Coronary artery (tissue), 2 donors: ENCODE measurements around the gene PRTFDC1.
A peak's percentile ranks its signal among the peaks of the same experiment; 100 is the strongest.

Experiments
- DNase-seq: peaks from one replicate; pipeline ENCODE4 v3.0.0-alpha.2; 2017; ENCODE audit warnings: low spot score
- H3K27ac ChIP-seq, 2 donors: fragments of 200-600 bp; sonication (generic); one replicate each; pipeline ENCODE4 v1.5.1; 2016 to 2019
- H3K4me3 ChIP-seq: fragments of 200-600 bp; sonication (generic); 2 replicates; pipeline ENCODE4 v1.5.1; 2016; ENCODE audit warnings: mild to moderate bottlenecking, moderate library complexity
- CTCF ChIP-seq: fragments of 200-600 bp; sonication (generic); IDR thresholded peaks from one replicate; pipeline ENCODE4 v1.5.1; 2019; ENCODE audit warnings: antibody characterized with exemption

Gene PRTFDC1

GRCh38 chr10:24853661-24854060 lies 98.7 kb downstream of the PRTFDC1 start:
- DNase-seq, result no peak
- H3K4me3 ChIP-seq, result no peak overlapping the region
- no peak for TF ChIP-seq CTCF
- H3K27ac ChIP-seq, result no peak overlapping the region

- DNase-seq, result no peak
- Histone ChIP-seq H3K4me3 (no peak overlapping the region), H3K27ac (no peak overlapping the region)
- TF ChIP-seq CTCF, result no peak
These were observed 100.8 kb downstream of the PRTFDC1 start for GRCh38 chr10:24851629-24852028.

GRCh38 chr10:24850727-24851296 lies 101.6 kb downstream of the PRTFDC1 start:
- DNase-seq, result no peak
- H3K27ac ChIP-seq, result no peak overlapping the region
- no peak overlapping the region for H3K4me3 ChIP-seq
- no peak for TF ChIP-seq CTCF

- TF ChIP-seq CTCF, result no peak
- no peak overlapping the region for H3K27ac ChIP-seq
- no peak overlapping the region for H3K4me3 ChIP-seq
- DNase-seq, result no peak
These were observed 102.7 kb downstream of the PRTFDC1 start for GRCh38 chr10:24849501-24850299.

- DNase-seq, result no peak
- Histone ChIP-seq H3K4me3 (no peak overlapping the region), H3K27ac (no peak overlapping the region)
- no peak for TF ChIP-seq CTCF
These were observed 103.4 kb downstream of the PRTFDC1 start for GRCh38 chr10:24849051-24849450.

GRCh38 chr10:24848195-24848594 lies 104.2 kb downstream of the PRTFDC1 start:
- Histone ChIP-seq H3K27ac (no peak overlapping the region), H3K4me3 (peak overlapping the region; percentile 13)
- DNase-seq, result no peak
- TF ChIP-seq CTCF, result no peak
